ENCODE results near the gene PTPRN2. TPM values are rescaled to one million over a fixed set of nuclear protein-coding genes. Genes with fewer than 3 reads are reported as not detected.

The PTPRN2 gene
- total and polyA plus RNA-seq, 2 of the 8 experiments (the other 6 are each of a cell fraction or from before 2014, with no cell fraction given) = 2.6 to 4.5 TPM

DNA sequence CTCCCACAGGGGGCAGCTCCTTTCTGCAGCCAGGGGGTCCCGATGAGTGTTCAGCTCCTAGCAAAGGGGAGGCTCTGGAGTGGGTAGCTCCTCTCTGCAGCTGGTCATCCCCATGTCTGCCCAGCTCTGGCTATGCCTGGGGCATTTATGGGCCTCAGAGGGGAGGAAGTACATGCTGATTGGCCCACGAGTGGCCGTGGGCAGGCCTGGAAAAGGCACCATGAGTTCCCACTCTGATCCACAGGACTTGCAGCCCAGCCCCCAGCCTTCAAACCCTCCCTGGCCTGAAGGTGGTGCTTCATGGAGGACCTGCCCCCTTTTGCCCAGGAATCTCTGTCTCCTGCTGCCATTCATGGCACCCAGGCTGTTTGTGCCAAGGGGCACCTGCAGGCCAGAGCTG is 982.0 kb downstream of the PTPRN2 start:
- DNase-seq (ENCODE audit: low read depth in 1 of 2, low spot score in 2 of 2) (no peak), FAIRE-seq (no peak)
- ChIA-PET CTCF (ENCODE audit: partially characterized antibody) (interaction anchor here (1.2 kb wide), 1 partner anchor 36 kb away, joined by 3 read pairs; no protein-coding TSS in a partner anchor), POLR2A (ENCODE audit: partially characterized antibody) (no interaction called here)
- Histone ChIP-seq H3K79me1 (ENCODE audit: low read depth, low read length) (no peaks in the 10 kb centered on the region), H4K20me1 (replicated peaks in 1 of 2; ENCODE audit: control insufficient read depth in 1 of 2, insufficient read depth in 2 of 2, low read length in 2 of 2) (peaks cover 3 to 4% of the 10 kb centered on the region in 2 experiments), H3K36me3 (ENCODE audit: control insufficient read depth in 2 of 4, insufficient read depth in 4 of 4, low read length in 3 of 4) (no peaks in the 10 kb centered on the region), H3K4ac (replicated peaks; ENCODE audit: insufficient read length, low read depth, low read length) (no peak overlapping the region), H2AK5ac (ENCODE audit: low read depth, low read length) (no peak overlapping the region), H3K56ac (replicated peaks; ENCODE audit: insufficient read length, low read depth, low read length) (no peak overlapping the region), H4K8ac (ENCODE audit: extremely low read depth, insufficient read depth, low read length) (no peak overlapping the region; the same call in 1 of the 2 replicates), H2BK20ac (ENCODE audit: low read length) (no peak overlapping the region), H3K18ac (ENCODE audit: extremely low read depth, low read length) (no peak overlapping the region), H2BK15ac (ENCODE audit: low read length) (no peak overlapping the region), H3K27me3 (replicated peaks in 1 of 4; ENCODE audit: control insufficient read depth in 3 of 4, extremely low read depth in 1 of 4, insufficient read depth in 3 of 4, low read length in 3 of 4) (peaks cover 3 to 35% (median 28%) of the 10 kb centered on the region in 4 experiments), H3K14ac (ENCODE audit: insufficient read length) (no peak overlapping the region), H3K4me3 (ENCODE audit: extremely low read depth in 1 of 4, insufficient read depth in 2 of 4, low read depth in 3 of 4, low read length in 4 of 4) (no peak overlapping the region), H3K23me2 (ENCODE audit: low read depth, low read length) (no peaks in the 10 kb centered on the region), H2AFZ (ENCODE audit: low read length) (no peak overlapping the region), H2BK5ac (ENCODE audit: low read depth, low read length) (no peak overlapping the region), H3K4me2 (ENCODE audit: insufficient read depth in 1 of 2, low read depth in 2 of 2, low read length in 2 of 2) (no peak overlapping the region), H3K9me3 (ENCODE audit: insufficient read depth in 2 of 2, low read depth in 1 of 2, low read length in 1 of 2) (no peaks in the 10 kb centered on the region), H3K9ac (replicated peaks in 1 of 4; ENCODE audit: extremely low read depth in 1 of 4, low read depth in 3 of 4, low read length in 3 of 4) (no peak overlapping the region), H3K23ac (ENCODE audit: insufficient read length) (no peak overlapping the region), H4K5ac (ENCODE audit: insufficient read length, low read depth, low read length) (no peak overlapping the region), H3K4me1 (replicated peaks in 1 of 4; ENCODE audit: control insufficient read depth in 3 of 4, insufficient read depth in 4 of 4, low read length in 3 of 4) (no peaks in the 10 kb centered on the region), H4K91ac (replicated peaks; ENCODE audit: insufficient read length, low read length) (no peak overlapping the region), H2BK120ac (replicated peaks; ENCODE audit: low read depth, low read length) (no peak overlapping the region), H2BK12ac (ENCODE audit: low read depth, low read length) (no peak overlapping the region), H3K27ac (ENCODE audit: low read depth, low read length) (no peak overlapping the region), H3K79me2 (ENCODE audit: control insufficient read depth in 1 of 2, insufficient read depth in 2 of 2, low read length in 2 of 2) (no peaks in the 10 kb centered on the region)
- TF ChIP-seq, protein P1, sequence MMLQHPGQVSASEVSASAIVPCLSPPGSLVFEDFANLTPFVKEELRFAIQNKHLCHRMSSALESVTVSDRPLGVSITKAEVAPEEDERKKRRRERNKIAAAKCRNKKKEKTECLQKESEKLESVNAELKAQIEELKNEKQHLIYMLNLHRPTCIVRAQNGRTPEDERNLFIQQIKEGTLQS (IDR thresholded peaks at IDR 0.05; ENCODE audit: insufficient read depth, low read depth, low read length) = no peak
- TF ChIP-seq POLR2A (IDR thresholded peaks at IDR 0.05; ENCODE audit: control extremely low read depth in 1 of 2, low read depth in 2 of 2, low read length in 2 of 2) (no peak), KDM4A (IDR thresholded peaks at IDR 0.05; ENCODE audit: low read depth, low read length, severe bottlenecking) (no peak), KDM1A (IDR thresholded peaks at IDR 0.05; ENCODE audit: borderline replicate concordance, low read length) (no peak), JUN (IDR thresholded peaks at IDR 0.05; ENCODE audit: low read depth, low read length) (no peak), EGR1 (IDR thresholded peaks at IDR 0.05; ENCODE audit: borderline replicate concordance, low read depth, low read length) (no peak), BRCA1 (IDR thresholded peaks at IDR 0.05; ENCODE audit: low read depth, low read length) (no peak), JUND (IDR thresholded peaks at IDR 0.05; ENCODE audit: low read length) (no peak), HDAC6 (IDR thresholded peaks at IDR 0.05; ENCODE audit: low read depth, low read length) (no peak), SIX5 (IDR thresholded peaks at IDR 0.05; ENCODE audit: low read depth, low read length) (no peak)
- WGBS, 2 experiments (ENCODE audit: extremely low coverage in 1 of 2, insufficient coverage in 1 of 2, insufficient read length in 1 of 2, insufficient replicate concordance in 2 of 2, low coverage in 1 of 2, low lambda C conversion rate in 2 of 2, missing lambda C conversion rate in 1 of 2) = 77% methylated on average over 3 of the region's 3 CpGs; no CpG with 5 or more reads in 1 of the 2 experiments

All from H1 (cell line).